Measurements from ENCODE around the gene LIPT1.

DNA sequence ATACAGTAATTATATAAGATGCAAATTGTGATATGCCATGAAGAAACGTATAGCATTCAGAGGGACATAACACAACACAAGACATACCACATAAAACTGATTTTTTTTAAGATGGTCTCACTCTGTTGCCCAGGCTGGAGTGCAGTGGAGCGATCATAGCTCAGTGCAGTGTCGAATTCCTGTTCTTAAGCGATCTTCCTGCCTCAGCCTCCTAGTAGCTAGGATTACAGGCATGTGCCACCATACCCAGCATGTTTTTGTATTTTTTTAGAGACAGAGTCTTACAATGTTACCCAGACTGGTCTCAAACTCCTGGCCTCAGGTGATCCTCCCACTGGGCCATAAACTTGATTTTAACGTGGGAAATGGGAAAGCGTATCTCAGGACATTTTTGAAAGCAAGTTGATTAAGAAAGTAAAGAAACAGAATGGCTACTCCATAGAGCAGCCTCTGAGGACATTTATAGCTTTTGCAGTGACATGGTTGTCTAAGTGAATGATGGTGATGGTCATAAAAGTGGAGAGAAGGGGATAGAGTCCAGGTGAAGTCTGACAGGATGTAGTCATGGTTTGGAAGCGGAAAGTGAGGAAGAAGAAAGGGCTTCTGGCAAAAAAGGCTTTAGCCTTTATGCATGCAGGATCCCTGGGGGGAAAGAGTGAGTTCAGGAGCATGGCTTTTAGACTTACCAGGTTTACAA, 2.4 kb upstream of the LIPT1 start:
- TF ChIP-seq FOXA1 (IDR thresholded peaks at IDR 0.05), result no peak
- no peak for TF ChIP-seq BHLHE40 (IDR thresholded peaks at IDR 0.05; ENCODE audit: borderline replicate concordance)
- no peak for TF ChIP-seq FOXK2 (IDR thresholded peaks at IDR 0.05)
- no peak for TF ChIP-seq SP1 (IDR thresholded peaks at IDR 0.05)
